Measurements from ENCODE around the gene NLGN3.

The NLGN3 gene

GRCh38 chrX:71144651-71145050 is at the start of gene NLGN3:
Gene NLGN3 (plus strand): TSS chrX:71144841. CDS start chrX:71147750, 2,909 bp downstream.
- no peak for DNase-seq (ENCODE audit: low spot score)

- DNase-seq (ENCODE audit: low spot score) = no peak
These were observed 49.6 kb upstream of the NLGN3 start for GRCh38 chrX:71095033-71095432.

- DNase-seq (ENCODE audit: low spot score) = peak; percentile 65
These were observed 49.1 kb upstream of the NLGN3 start, which contains the start of gene FOXO4 for GRCh38 chrX:71095555-71095980. Gene FOXO4 (plus strand): TSS chrX:71095851. CDS start chrX:71096529, 678 bp downstream.

- no peak for DNase-seq (ENCODE audit: low spot score)
These were observed 48.5 kb upstream of the NLGN3 start for GRCh38 chrX:71095981-71096759.

- no peak for DNase-seq (ENCODE audit: low spot score)
These were observed 47.9 kb upstream of the NLGN3 start for GRCh38 chrX:71096760-71097032.

- DNase-seq (ENCODE audit: low spot score) = peak; percentile 15
These were observed 46.3 kb upstream of the NLGN3 start for GRCh38 chrX:71098302-71098701.

- DNase-seq (ENCODE audit: low spot score) = no peak
These were observed 45.6 kb upstream of the NLGN3 start for GRCh38 chrX:71098951-71099506.

- DNase-seq (ENCODE audit: low spot score) = no peak
These were observed 44.9 kb upstream of the NLGN3 start for GRCh38 chrX:71099736-71100135.

GRCh38 chrX:71100581-71101505 is 43.8 kb upstream of the NLGN3 start:
- DNase-seq (ENCODE audit: low spot score) = no peak

GRCh38 chrX:71102292-71102691 is 42.3 kb upstream of the NLGN3 start:
- DNase-seq (ENCODE audit: low spot score) = no peak

GRCh38 chrX:71103110-71103983 is 41.3 kb upstream of the NLGN3 start:
- DNase-seq (ENCODE audit: low spot score) = no peak

GRCh38 chrX:71105628-71106027 is 39.0 kb upstream of the NLGN3 start:
- no peak for DNase-seq (ENCODE audit: low spot score)

- DNase-seq (ENCODE audit: low spot score) = no peak
These were observed 38.2 kb upstream of the NLGN3 start, which contains the start of gene CXorf65 for GRCh38 chrX:71106427-71106826. Gene CXorf65 (minus strand): TSS chrX:71106740. CDS start chrX:71106556, 184 bp downstream.

- no peak for DNase-seq (ENCODE audit: low spot score)
These were observed 37.4 kb upstream of the NLGN3 start for GRCh38 chrX:71107245-71107644.

GRCh38 chrX:71107762-71108360 is 36.8 kb upstream of the NLGN3 start:
- DNase-seq (ENCODE audit: low spot score) = no peak

- DNase-seq (ENCODE audit: low spot score) = no peak
These were observed 35.6 kb upstream of the NLGN3 start for GRCh38 chrX:71109051-71109450.

- no peak for DNase-seq (ENCODE audit: low spot score)
These were observed 33.3 kb upstream of the NLGN3 start, which contains the start of gene IL2RG for GRCh38 chrX:71111141-71111843. Gene IL2RG (minus strand): TSS chrX:71111577. CDS start chrX:71111539, 38 bp downstream.

GRCh38 chrX:71111921-71112431 is 32.7 kb upstream of the NLGN3 start:
- DNase-seq (ENCODE audit: low spot score) = no peak

GRCh38 chrX:71117358-71117757 is 27.3 kb upstream of the NLGN3 start:
- DNase-seq (ENCODE audit: low spot score) = no peak
